HG02981 (cell line): ENCODE results near the gene STK32C.
"Not testable (repeated sequence)": the region's sequence is repeated elsewhere in the genome, so short reads cannot be mapped to it uniquely, and the experiment has no call there.

Source experiments
- ATAC-seq: cut with Tn5 transposase; IDR thresholded peaks from one replicate; pipeline ENCODE4 v1.9.1; 2021; ENCODE audit warnings: mild to moderate bottlenecking, moderate library complexity; ENCODE audit not compliant: unreplicated experiment

Gene STK32C

DNA sequence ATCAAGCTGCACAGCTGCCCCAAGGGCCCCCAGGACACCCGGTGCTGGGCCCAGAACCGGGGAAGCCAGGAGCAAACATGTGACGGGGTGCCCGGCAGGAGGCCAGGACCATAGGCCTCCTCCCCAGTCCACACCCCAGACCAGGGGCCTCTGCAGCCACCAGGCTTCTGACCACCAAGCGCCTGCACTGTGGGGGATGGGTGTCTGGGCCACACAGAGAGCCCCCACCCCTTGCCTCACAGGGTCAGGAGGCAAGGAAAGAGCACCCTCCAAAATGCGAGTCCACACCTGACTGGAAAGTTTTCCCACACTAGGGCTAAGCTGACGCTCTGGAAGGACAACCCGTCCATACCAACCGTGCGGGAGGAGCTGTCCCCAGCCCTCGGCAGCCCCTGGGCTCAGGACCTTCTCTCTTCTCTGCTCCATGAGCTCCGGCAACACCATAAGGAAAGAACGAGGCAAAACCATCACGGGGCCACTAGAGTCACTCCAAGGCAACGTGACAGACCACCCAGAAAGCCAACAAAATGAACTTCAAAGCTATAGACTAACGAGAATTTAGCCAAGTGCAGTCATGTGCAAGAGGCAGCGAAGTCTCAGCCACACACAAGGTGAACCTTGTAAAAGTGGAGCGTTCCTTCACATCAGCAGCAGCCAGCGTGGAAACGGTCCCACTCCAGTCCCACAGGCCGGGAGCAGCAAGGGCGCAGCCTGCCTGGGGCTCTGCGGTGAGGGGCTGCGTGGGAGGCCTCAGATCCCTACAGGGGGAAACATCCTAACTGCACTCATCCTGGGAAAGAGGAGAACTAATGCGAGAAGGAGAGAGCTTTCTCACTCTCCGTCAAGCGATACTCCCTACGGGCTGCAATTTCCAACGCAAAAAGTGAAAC, 5.1 kb downstream of the STK32C start:
- ATAC-seq: no peak

DNA sequence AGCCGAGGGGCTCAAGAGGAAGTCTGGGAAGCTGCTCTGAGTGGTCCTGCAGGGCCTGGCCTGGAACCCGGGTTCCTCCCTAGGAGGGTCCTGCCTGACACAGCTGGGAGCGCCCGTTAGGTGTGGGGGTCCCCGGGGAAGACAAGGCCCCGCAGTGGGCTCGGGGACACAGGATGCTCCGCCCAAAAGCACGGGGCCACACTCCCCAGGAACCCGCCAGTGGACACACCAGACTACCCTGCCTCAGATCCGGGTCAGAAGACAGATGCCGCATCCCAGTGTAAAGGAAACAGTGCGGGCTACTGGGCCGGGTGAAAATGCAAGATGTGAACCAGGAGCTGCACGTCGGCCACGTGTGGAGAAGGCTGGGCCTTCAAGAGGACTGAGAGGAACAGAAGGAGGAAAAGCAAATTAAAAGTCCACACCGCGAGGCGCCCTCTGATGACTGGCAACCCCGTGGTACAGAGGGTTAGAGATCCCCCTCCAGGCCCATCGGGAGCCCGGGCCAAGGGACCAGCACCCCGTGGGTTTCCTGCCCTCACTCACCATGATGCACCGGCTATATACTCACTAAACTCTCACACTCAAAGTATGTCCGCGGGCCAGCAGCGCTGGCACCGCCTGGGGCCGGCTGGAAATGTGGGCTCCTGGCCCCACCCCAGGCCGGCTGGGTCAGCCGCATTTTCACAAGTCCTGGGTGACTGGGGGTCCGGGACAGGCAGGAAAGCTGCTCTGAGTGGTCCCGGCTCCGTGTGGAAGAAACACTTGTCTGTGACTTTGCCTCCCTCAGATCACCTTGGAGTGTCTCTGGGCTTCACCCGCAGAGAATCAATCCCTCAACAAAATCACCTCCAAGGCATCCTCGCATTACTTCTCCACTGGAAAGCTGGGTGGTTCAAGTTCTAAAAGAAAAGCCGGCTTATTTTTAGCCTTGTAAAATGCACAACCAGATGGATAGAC, 6.1 kb downstream of the STK32C start:
- no peak for ATAC-seq

DNA sequence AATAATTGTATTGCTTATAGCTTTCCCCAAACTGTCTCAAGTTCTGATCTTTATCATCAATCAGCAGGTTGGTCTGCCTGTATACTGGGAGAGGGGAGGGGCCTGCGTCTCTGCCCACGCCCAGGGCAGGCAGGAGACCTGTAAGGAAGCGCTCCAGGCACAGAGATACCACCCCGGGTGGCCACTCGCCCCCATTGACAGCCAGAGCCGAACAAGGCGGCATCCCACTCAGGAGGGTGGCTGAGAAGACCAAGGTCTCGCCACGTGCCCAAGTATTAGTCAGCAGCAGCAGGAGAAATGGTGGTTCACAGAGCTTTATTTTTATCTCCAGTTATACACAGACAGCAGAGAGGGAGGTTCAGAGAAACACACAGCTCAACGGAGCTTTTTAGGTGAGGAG, 7.2 kb downstream of the STK32C start:
- ATAC-seq: no peak

DNA sequence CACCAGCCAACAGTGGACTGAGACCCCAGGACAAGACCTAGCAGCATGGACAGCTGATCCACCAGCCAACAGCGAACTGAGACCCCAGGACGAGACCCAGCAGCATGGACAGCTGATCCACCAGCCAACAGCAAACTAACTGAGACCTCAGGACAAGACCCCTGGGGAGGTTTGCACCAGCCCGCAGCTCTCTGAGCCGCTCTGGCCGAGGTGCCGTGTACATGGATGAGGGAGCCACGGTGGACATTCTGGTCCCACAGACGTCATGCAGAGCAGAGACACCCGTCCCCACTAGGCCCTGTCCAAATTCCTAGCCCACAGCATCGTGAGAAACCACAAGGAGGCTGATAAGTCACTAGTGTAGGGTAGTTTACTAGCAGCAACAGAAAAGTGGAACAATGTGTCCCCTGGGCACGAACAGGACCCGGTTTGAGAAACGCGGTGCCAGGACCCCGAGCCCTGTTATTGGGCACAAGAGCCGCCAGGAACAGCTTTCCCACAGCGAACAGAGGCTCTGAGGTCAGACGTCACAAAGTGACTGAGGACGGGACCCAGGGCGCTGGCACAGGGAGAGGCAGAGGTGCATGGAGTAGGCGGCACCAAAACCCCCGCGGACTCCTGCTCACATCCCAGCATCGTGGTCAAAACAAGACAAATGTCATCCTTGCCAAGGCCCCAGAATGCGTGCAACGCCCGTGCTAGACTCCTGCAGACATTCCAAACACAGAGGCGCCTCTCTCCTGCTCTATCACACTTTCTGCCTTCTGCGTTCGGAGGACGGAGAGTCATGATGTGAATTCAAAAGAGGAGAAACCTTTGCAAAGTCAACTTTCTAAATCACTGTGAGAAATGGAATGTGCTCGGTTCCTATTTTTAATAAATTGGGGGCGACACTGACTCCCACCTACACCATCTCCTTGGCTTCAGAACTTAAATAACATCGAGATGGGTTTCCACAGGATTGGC, 8.1 kb downstream of the STK32C start:
- ATAC-seq: no peak

DNA sequence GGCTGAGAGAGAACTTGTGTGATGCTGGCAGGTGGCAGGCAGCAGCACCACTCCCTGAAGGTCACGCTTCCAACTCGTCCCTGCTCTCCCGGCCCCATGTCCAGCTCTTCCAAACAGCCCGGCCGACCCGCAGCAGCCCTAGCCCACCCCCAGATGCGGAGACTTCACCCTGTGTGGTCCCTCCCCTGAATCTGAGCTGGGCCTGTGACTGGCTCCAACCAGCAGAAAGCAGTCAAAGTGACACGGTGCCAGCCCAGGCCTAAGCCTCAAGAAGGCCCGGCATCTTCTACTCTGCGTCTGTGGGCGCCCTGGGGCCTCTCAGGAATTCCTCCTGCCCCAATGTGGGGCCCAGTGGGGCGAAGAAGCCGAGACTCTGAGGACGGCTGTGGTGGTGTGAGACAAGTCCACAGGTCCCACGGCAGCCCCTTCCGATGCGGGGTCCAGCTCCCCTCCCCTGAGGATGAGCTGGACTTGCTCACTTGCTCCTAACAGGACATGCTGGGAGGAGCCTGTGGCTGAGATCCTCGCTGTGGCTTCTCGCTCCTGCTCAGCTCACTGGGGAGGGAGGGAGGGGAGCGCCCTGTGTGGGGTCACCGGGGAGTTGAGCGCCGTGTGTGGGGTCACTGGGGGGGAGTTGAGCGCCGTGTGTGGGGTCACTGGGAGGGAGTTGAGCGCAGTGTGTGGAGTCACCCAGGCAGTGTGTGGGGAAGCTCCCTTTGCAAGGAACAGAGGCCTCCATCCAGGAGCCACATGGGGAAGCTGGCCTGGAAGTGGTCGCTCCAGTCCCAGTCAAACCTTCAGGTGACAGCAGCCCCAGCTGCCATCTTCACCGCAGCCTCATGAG, 9.5 kb downstream of the STK32C start:
- no peak for ATAC-seq

DNA sequence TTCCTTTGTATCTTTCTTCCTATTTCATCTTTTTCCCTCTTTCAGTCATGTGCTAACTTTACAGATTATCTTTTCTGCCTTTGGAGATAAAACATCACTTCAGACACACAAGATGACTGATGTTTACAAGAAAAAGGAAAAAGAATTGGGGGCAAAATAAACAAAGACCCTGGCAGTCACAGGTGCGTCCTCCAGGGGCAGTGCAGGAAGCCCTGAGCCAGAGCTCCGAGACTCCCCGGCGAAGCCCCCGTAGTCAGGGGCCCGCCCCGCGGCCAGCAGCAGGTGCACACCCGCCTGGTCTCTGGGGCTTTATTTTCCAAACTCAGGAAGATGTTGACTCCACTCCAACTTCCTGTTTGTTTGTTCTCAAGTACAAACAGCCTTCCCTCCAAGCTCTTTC, 10.2 kb downstream of the STK32C start:
- no peak for ATAC-seq

DNA sequence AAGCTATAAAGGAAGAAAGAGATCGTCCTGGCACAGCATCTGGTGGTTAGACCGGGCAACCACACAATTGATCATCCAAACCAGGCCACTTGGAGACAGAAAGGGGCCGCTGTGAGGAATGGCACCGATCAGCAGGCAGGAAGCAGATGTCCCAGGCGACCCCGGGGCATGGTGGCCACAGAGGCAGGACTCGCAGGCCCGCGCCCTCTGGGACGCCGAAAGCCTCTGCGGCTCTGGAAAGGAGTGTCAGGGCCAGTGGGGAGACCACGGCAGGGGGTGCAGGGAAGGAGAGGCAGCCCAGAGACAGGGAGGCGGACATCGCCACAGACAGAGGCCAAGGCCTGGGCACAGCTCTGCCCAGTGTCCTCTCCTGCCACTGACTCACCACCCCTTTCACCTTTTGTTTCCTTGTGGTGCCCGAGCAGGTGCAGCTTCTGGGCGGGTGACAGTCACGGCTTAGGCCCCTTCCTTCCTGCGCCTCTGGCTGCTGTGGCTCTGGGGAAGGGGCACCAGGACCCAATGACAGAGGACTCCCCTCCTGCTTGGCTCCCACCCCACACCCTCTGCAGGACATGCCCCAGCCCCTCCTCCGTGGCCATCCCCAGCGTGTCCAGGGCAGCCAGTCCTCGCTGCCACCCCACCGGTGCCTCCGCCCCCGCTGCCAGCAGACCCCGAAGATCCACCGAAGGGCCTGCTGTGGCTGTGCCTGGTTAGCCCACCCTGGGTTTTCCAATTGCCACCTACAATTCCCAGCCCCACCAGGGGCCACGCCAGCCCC, 10.9 kb downstream of the STK32C start:
- no peak for ATAC-seq

DNA sequence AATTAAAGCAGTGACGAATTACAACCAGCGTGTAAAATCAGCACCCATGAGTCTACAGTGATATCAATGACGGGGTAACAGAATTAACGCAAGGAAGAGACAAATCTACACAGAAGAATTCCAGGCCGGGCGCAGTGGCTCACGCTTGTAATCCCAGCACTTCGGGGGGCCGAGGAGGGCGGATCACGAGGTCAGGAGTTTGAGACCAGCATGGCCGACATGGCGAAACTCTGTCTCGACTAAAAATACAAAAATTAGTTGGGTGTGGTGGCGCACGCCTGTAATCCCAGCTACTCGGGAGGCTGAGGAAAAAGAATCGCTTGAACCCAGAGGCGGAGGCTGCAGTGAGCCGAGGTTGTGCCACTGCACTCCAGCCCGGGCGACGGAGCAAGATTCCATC, 12.3 kb downstream of the STK32C start:
- ATAC-seq: not testable (repeated sequence)

DNA sequence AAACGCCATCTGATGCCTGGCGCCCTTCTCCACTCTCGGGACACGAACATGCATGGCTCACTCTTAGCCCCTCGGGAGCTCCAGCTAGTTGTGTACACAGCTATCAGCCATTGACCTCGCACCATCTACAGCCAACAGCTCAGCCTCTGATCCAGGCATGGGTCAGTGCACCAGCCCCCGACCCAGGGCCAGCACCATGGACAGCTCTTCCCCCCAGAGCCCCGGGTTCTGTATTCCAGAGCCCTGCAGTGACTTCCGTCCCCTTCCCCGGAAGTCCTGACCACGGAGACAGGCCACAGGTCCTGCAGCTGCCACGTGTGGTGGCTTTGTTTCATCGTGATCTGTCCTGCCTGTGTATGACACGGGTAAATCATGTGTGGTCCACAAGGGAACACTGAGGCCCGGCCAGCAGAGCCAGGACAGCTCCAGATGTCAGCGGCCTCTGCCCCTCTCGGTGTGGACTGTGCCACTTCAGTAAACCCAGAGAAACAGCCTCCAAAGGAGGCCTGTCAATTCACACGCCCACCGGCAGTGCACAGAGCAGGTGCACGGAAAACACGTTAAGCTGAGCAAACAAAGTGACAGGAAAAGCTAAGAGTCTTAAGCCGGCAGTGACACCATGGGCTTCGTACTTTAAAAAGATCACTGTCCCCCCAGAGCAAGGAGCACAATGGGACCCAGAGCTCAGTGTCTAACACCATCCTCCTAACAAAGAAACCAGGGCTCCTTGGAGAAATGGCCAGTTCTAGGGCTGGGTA, 13.0 kb downstream of the STK32C start:
- ATAC-seq: no peak

DNA sequence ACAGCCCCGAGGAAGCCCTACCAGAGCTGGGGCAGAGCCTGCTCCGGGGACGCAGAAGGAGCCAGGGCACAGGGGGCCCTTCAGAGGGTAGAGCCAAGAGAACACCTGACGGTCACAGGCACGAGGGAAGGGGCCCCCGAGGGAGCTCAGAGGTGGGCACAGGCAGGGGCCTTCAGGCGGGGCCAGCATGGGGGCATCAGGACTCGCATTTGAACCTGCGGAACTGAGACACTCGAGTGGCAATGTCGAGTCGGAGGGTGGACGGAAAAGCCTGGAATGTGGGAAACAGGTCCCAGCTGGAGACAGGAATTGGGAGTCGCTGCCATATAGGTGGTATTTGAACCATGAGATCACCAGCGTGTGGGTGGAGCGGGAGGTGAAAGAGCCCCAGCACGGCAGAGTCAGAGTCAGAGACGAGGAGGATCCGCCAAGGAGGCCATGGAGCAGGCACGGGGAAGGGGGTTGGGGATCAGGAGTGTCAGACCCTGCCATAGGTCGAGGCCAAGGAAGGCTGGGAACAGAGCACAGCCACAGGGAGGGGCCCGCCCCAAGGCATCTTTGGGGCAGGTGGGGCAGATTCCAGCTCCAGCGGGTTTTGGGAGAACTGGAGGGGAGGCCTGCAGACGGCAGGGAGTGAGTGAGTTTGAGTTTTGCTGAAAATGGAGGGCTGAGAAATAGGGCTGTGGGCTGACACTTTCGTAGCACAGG, 13.8 kb downstream of the STK32C start:
- no peak for ATAC-seq

DNA sequence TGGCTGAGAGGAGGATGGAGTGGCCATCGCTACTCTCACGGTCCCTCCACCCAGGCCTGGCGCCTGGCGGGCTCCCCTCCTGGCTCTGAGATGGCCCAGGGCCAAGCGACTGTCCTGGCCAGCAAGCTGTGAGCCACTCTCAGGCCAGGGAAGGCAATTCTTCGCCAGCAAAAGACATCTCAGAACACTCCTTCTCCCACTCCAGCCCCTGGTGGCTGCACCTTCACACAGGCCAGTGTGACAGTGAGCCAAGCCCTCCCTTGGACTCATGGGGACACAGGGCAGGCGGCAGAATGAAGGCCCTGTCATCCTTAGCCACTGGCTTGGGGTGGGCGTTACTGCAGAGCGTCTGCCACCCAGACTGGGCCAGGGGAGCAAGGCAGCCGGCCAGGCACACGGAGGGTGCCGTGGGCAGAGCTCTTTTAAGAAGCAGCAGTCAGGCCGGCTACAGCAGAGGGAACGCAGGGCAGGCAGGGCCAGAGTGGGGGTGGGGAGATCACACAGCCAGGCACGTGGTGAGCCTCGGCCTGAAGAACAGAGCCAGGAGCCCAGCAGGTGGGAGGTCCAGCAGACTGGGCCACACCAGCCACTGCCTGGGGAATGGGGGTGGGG, 14.4 kb downstream of the STK32C start:
- ATAC-seq: no peak

DNA sequence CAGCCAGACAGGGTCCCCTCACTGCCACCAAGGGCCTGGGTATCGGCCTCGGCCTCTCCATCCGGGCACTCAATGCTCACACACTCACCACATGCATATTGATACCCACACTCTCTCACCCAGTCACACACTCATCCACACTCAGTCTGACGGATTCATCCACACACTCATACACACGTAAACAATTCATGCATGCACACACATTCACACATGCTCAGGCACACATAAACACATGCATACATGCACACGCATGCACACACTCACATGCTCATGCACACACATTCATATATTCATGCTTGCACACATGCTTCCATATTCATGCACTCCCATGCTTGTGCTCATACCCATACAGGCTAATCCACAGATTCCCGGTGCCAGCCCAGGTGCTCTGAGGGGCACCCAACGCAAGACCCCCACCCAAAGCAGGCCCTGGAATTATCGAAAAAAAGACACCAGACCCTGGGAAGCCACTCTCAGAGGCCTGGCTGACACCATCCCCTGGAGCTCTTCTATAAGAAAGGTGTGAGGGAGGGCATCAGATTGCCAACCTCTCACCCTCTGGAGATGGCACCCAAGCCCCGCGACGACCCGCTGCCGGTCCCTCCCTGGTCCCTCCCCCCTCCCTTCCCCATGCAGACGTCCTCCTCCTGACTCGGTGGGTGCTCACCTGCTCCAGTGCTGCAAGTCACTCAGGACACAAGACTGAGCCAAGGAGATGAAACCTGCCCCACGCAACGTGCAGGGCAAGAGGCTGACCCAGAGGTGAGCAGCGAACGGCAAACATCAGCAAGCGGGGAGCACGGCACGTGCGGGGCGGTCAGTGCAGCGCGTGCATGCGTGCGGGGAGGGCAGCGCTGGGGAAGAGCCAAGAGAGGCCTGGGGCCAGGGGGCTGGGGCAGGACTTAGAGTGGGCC, 15.2 kb downstream of the STK32C start:
- no peak for ATAC-seq

DNA sequence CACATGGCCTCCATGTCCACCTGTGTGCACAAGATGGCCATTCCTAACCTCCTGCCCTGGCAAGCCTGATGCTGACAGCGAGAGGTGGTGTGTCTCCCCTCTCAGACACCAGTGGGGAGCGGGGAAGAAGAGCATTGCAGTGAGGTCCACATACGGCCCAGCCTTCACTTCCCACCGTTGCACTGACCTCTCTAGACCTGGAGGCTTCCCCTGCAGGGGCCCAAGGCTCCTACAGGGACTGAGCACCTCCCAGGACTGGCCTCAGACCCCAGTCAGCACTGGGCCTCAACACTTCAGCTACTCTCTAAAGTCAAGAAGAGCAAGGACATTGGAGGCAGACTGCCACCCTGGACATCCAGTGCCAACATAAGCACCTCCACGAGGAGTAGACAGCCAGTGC, 15.9 kb downstream of the STK32C start:
- ATAC-seq: no peak

DNA sequence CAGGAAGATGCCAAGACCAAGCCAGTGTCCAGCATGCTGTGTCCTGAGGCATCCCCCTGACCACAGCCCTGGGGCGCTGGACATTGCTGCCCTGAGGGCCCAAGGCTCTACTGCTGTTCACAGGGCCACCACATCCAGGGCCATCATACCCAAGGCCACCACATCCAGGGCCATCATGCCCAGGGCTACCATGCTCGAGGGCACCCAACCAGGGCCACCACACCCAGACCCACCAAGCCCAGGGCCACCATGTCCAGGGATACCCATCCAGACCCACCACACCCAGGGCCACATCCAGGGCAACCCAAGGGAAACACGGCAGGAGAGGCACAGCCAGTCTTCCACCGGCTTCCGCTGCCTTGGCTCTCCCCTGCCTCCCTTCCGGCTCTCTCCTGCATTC, 17.1 kb downstream of the STK32C start:
- no peak for ATAC-seq

DNA sequence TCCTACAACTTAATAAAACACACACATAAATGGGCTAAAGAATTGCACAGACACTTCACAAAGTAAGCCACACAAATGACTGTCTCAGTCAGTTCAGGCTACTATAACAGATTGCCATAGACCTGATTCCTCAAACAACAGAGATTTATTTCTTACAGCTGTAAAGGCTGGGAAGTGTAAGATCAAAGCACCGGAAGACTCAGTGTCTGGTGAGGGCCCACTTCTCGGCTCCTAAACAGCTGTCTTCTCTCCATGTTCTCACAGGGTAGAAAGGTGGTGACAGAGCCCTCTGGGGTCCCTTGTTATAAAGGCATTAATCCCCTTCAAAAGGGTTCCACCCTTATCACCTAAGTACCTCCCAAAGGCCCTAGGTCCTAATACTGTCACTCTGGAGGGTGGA, 18.3 kb downstream of the STK32C start:
- ATAC-seq: no peak
